Camera-type eye (tissue), 1 donor: ENCODE results near the gene STING1. TPM values are rescaled to one million over a fixed set of nuclear protein-coding genes. Genes with fewer than 3 reads are reported as not detected.

ENCODE experiments used
- total RNA-seq: library from RNA; depleted of rRNA; stranded (reverse); fragments of >200 nt; gene quantifications from one replicate; pipeline ENCODE4 v1.2.3, GENCODE V29; 2014

The STING1 gene
- total RNA-seq = 20.9 TPM

DNA sequence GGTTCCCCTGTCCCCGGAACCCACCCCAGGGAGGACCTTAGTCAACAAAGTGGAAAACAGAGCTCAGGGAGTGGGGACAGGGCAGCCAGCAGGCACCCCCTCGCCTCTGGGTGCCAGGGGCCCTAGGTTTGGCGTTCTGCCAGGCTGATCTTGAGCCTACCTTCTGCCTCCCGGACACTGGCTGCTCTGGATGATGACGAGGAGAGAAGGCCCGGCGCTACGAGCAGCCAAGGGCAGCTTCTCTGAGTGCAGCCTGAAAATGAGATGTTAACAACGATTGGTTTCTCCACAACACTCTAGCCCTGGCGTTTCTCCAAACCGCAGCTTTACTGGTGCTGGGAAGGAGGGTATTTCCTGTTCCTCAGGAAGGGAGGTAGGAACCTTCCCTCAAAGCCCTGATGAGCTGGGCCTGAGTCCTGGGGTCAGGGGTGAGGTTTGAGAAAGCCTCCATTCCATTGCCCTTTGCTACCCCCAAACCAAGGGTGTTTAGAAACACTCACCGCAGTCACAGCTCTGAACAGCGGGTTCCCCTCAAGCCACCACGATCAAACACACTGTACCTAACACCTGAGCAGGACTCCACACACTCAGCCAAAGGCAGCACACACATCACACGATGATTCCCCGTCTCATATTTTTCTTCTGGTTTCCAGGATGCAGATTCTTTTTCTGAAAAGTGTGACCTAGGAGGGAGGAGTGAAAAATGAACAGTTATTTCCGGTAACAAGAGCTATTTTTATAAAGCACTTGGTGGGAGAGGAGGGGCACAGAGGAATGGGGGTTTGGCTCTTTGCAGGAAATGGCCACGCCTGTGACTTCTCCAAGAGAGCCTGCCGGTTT lies at the start of gene STING1:
Gene STING1, minus strand, starts transcription at position 709 of the 840 bp plus-strand sequence. CDS start 1,054 bp downstream, outside the sequence.

DNA sequence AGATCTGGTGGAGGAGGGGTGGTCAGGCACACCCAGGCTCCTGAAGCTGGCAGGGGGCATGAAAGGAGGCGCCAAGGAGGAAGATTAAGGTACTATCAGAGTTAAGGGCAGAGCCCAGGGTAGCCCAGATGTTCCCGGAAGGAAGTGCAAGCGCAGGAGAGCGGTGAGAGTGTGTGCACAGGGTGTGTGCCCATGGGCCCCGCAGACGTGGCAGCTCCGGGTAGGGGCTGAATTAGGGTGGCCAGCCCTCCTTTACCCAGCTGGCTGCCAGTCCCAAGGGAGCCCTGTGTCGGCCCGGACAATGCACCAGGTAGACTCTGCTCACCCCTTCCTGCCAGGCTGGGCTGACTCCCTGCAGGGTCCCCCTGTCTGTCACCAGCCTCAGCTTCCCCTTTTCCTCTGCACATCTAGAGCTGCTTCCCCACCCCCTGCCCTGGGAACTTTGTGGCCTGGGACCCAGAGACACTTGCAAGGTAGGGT lies 11.7 kb downstream of the STING1 start, which contains the start of gene SMIM33:
Gene SMIM33, plus strand, starts transcription at position 184 of the 480 bp plus-strand sequence. Its CDS starts 118 bp downstream, at position 302.

DNA sequence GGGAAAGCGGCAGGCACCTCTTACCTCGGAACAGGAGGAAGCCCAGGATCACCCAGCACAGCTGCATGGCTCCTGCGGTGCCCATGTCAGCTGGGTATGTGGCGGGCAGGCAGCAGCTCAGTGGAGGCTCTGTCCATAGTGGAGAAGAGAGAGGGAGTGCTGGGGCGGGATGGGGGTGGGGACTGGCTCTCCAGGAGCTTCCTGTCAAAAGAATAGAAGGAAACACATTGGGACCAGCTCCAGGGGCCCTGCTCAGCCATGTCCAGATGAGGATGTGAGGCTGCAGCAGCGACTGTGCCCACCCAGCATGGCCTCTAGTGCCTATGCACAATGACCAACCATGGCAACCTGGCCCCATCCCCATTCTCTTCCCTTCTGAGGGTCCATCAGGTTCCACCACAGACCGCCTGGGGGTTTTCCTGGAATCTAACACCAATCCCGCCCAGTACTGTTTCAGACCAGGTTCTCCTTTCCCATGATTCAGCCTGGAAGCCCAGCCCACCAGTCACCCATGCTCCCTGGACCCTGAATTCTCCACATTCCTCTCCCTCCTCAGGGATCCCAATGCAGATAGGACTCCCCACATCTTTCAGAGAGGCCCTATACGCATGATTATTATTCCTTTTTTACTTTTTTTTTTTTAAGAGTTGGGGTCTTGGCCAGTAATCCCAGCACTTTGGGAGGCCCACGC lies 19.8 kb downstream of the STING1 start, which contains the start of gene ECSCR:
Gene ECSCR, minus strand, starts transcription at position 158 of the 691 bp plus-strand sequence. Its CDS starts 73 bp downstream, at position 85.

DNA sequence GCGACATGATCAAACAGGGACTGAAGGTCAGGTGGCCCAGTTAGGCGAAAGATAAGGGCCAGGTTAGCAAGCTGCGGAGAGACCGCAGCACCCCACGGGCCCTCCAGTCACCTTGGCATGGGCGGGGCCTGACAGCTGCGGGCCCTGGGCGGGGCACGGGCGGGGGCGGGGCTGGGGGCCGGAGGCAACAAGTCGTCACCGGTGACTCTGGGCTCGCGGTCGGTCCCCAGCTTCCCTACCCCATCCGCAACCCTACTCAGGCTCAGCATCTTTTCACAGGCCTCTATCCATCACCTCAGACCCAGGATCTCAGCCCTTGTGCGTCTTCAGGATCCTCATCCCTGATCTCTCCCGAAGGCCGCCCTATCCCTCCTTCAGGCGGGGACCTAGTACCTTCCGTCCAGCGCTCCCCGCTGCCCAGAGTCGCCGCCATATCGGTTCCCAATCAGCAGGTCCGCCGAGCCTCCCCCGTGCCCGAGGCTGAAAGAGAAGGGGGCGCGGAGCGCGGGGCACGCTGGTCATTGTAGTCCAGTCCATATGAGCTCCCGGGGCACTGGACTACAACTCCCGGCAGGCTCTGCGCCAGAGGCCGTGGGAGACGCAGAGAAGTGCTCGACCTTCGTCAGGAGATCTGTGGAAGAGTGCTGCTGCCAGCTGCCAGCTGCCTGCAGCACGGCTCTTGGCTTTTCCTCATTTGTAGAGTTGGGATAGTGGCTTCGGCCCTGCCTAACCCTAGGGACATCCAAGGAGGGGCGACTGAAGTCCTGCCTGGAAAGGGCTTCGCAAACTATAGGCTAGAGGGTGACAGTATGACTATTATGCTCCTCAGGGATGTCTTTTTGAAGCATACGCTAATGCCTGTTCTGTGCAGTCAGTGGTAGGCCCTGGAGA lies 43.3 kb downstream of the STING1 start, which contains the start of gene DNAJC18:
Gene DNAJC18, minus strand, starts transcription at position 513 of the 891 bp plus-strand sequence. Its CDS starts 80 bp downstream, at position 433.

Other genes with a start within 250 kb of the STING1 start
- 745 TPM for gene MATR3, start 189.0 kb downstream of the STING1 start, total RNA-seq
- 168 TPM for gene PAIP2, start 140.9 kb downstream of the STING1 start, total RNA-seq
- gene SLC23A1, start 99.5 kb downstream of the STING1 start, total RNA-seq = not detected
- gene MZB1, start 92.8 kb downstream of the STING1 start, total RNA-seq = not detected
- 2.9 TPM for gene PROB1, start 87.7 kb downstream of the STING1 start, total RNA-seq
- gene SPATA24, start 78.7 kb downstream of the STING1 start, total RNA-seq = 2.8 TPM
- gene DNAJC18, start 43.2 kb downstream of the STING1 start, total RNA-seq = 30.2 TPM
- 10.8 TPM for gene ECSCR, start 20.0 kb downstream of the STING1 start, total RNA-seq
- not detected for gene SMIM33, start 11.8 kb downstream of the STING1 start, total RNA-seq
- 65.7 TPM for gene UBE2D2, start 78.6 kb upstream of the STING1 start, total RNA-seq
- gene CXXC5, start 165.6 kb upstream of the STING1 start, total RNA-seq = 156 TPM